CD8-positive, alpha-beta memory T cell (primary cell): ENCODE data around the gene SCYGR7. TPM values are rescaled to one million over a fixed set of nuclear protein-coding genes. Genes with fewer than 3 reads are reported as not detected.

Experiments
- CTCF ChIA-PET: fragments of 350-600 bp; sonication (Branson Sonifier 250); formaldehyde crosslinking; loops from one replicate; lab custom pipeline; 2021; ENCODE audit warnings: antibody characterized with exemption; lab: Charles Lee
- POLR2A ChIA-PET: fragments of 350-600 bp; sonication (Branson Sonifier 250); formaldehyde crosslinking; loops from one replicate; lab custom pipeline; 2021; ENCODE audit warnings: antibody characterized with exemption; lab: Charles Lee
- DNase-seq, 5 donors: peaks; one replicate each; pipeline versions ENCODE4 v3.0.0 to v3.0.0-alpha.2; 2020 to 2022; ENCODE audit warnings: mixed read lengths in 1 of 5
- H3K27ac ChIP-seq: one replicate; pipeline ENCODE4 v1.7.0; 2013; ENCODE audit warnings: low read depth, mild to moderate bottlenecking, low read length, moderate library complexity
- H3K27me3 ChIP-seq: 2 replicates; pipeline ENCODE4 v1.7.0; 2013; ENCODE audit warnings: low read length, mild to moderate bottlenecking; ENCODE audit not compliant: insufficient read depth, poor library complexity, severe bottlenecking
- H3K36me3 ChIP-seq: 2 replicates; pipeline ENCODE4 v1.7.0; 2013; ENCODE audit warnings: mild to moderate bottlenecking, low read length, moderate library complexity; ENCODE audit not compliant: insufficient read depth
- H3K4me1 ChIP-seq: 2 replicates; pipeline ENCODE4 v1.7.0; 2013; ENCODE audit warnings: mild to moderate bottlenecking, low read length, moderate library complexity; ENCODE audit not compliant: insufficient read depth
- H3K4me3 ChIP-seq: 2 replicates; pipeline ENCODE4 v1.7.0; 2013; ENCODE audit warnings: mild to moderate bottlenecking, low read length
- H3K9me3 ChIP-seq: 2 replicates; pipeline ENCODE4 v1.7.0; 2013; ENCODE audit warnings: mild to moderate bottlenecking, low read length
- H3K27ac Mint-ChIP-seq, 8 donors: one replicate each; pipeline ENCODE4 v1.8.0; 2020 to 2021; ENCODE audit warnings: mixed read lengths in 8 of 8, mild to moderate bottlenecking in 6 of 8, inconsistent platforms in 3 of 8, moderate library complexity in 3 of 8
- H3K27me3 Mint-ChIP-seq, 2 donors: one replicate each; pipeline ENCODE4 v1.8.0; 2020 to 2021; ENCODE audit warnings: mixed read lengths in 2 of 2, mild to moderate bottlenecking in 1 of 2, moderate library complexity in 1 of 2
- H3K36me3 Mint-ChIP-seq, 3 donors: one replicate each; pipeline ENCODE4 v1.8.0; 2020 to 2021; ENCODE audit warnings: mixed read lengths in 3 of 3, inconsistent platforms in 1 of 3, mild to moderate bottlenecking in 1 of 3
- H3K4me1 Mint-ChIP-seq, 3 donors: one replicate each; pipeline ENCODE4 v1.8.0; 2020 to 2021; ENCODE audit warnings: mixed read lengths in 3 of 3, inconsistent platforms in 1 of 3, mild to moderate bottlenecking in 1 of 3
- H3K4me3 Mint-ChIP-seq, 7 donors: one replicate each; pipeline ENCODE4 v1.8.0; 2020 to 2021; ENCODE audit warnings: mixed read lengths in 7 of 7, mild to moderate bottlenecking in 6 of 7, moderate library complexity in 4 of 7, inconsistent platforms in 2 of 7
- H3K9me3 Mint-ChIP-seq, 5 donors: one replicate each; pipeline ENCODE4 v1.8.0; 2020 to 2022; ENCODE audit warnings: mixed read lengths in 5 of 5, mild to moderate bottlenecking in 3 of 5, moderate library complexity in 2 of 5, inconsistent platforms in 1 of 5
- polyA plus RNA-seq: library from polyadenylated mRNA; unstranded; fragments of 300-500 nt; fragmentation: Illumina TruSeq; gene quantifications from one replicate; pipeline ENCODE4 v1.2.3, GENCODE V29; 2021
- total RNA-seq, 2 experiments: library from RNA; stranded (reverse); gene quantifications; one replicate each; pipeline ENCODE4 v1.2.3, GENCODE V29; 2021

The SCYGR7 gene
- total RNA-seq (not detected), polyA plus RNA-seq (not detected)

GRCh38 chr2:227728035-227728434 lies at the start of gene SCYGR7:
Gene SCYGR7, plus strand, starts transcription at chr2:227728335. Its CDS starts 0 bp downstream, at chr2:227728335.
- CTCF ChIA-PET, result no interaction called here
- H3K4me3 Mint-ChIP-seq, result no peak within 1 kb of the TSS

GRCh38 chr2:227684258-227684657 lies 43.9 kb upstream of the SCYGR7 start:
- H3K27me3 ChIP-seq, result no peaks in the 10 kb centered on the region
- Mint-ChIP-seq H3K4me1 (no peaks in the 10 kb centered on the region), H3K36me3 (no peaks in the 10 kb centered on the region), H3K27ac (no peak overlapping the region), H3K4me3 (no peak overlapping the region), H3K9me3 (no peaks in the 10 kb centered on the region), H3K27me3 (peaks cover 4 to 33% of the 10 kb centered on the region in 2 donors)
- CTCF ChIA-PET, result no interaction called here
- H3K4me1 ChIP-seq, result no peaks in the 10 kb centered on the region
- no peak overlapping the region for H3K4me3 ChIP-seq
- no peak overlapping the region for H3K27ac ChIP-seq
- H3K9me3 ChIP-seq, result no peaks in the 10 kb centered on the region
- no peaks in the 10 kb centered on the region for H3K36me3 ChIP-seq
- no peak for DNase-seq
- POLR2A ChIA-PET, result no interaction called here

More at GRCh38 chr2:227728035-227728434, at the start of gene SCYGR7:
- Mint-ChIP-seq H3K27ac (no peak within 1 kb of the TSS), H3K4me1 (no peaks in the 10 kb centered on the region), H3K9me3 (peaks cover 0 to under 1% (median 0%) of the 10 kb centered on the region in 5 donors), H3K27me3 (peaks cover 8 to 21% of the 10 kb centered on the region in 2 donors), H3K36me3 (no peaks in the 10 kb centered on the region)
- POLR2A ChIA-PET, result no interaction called here
- Histone ChIP-seq H3K4me1 (no peaks in the 10 kb centered on the region), H3K9me3 (no peaks in the 10 kb centered on the region), H3K27ac (no peak within 1 kb of the TSS), H3K36me3 (no peaks in the 10 kb centered on the region), H3K4me3 (no peak within 1 kb of the TSS), H3K27me3 (no peaks in the 10 kb centered on the region)
- no peak for DNase-seq

- POLR2A ChIA-PET, result no interaction called here
- H3K4me3 Mint-ChIP-seq, result no peak overlapping the region
- DNase-seq, result no peak
- CTCF ChIA-PET, result no interaction called here
- Histone ChIP-seq H3K4me3 (no peak overlapping the region), H3K27ac (no peak overlapping the region), H3K36me3 (no peaks in the 10 kb centered on the region), H3K4me1 (no peaks in the 10 kb centered on the region), H3K9me3 (no peaks in the 10 kb centered on the region), H3K27me3 (no peaks in the 10 kb centered on the region)
- H3K4me1 Mint-ChIP-seq, result no peaks in the 10 kb centered on the region
- H3K9me3 Mint-ChIP-seq, result peaks cover 0 to 1% (median 0%) of the 10 kb centered on the region in 5 donors
- H3K27me3 Mint-ChIP-seq, result peaks cover 1 to 47% of the 10 kb centered on the region in 2 donors
- H3K36me3 Mint-ChIP-seq, result no peaks in the 10 kb centered on the region
- no peak overlapping the region for H3K27ac Mint-ChIP-seq
Measured at GRCh38 chr2:227687189-227687588, 40.9 kb upstream of the SCYGR7 start.

- peaks cover 6 to 14% of the 10 kb centered on the region in 2 donors for H3K27me3 Mint-ChIP-seq
- peaks cover 0 to 10% (median 0%) of the 10 kb centered on the region in 5 donors for H3K9me3 Mint-ChIP-seq
- H3K36me3 Mint-ChIP-seq, result no peaks in the 10 kb centered on the region
- no peaks in the 10 kb centered on the region for H3K4me1 ChIP-seq
- no peak for DNase-seq
- no peaks in the 10 kb centered on the region for H3K27me3 ChIP-seq
- H3K27ac ChIP-seq, result no peak overlapping the region
- no peaks in the 10 kb centered on the region for H3K4me1 Mint-ChIP-seq
- no peak overlapping the region for H3K27ac Mint-ChIP-seq
- H3K36me3 ChIP-seq, result no peaks in the 10 kb centered on the region
- POLR2A ChIA-PET, result no interaction called here
- no peaks in the 10 kb centered on the region for H3K9me3 ChIP-seq
- H3K4me3 Mint-ChIP-seq, result no peak overlapping the region
- CTCF ChIA-PET, result no interaction called here
- H3K4me3 ChIP-seq, result no peak overlapping the region
Measured at GRCh38 chr2:227696990-227697679, 31.0 kb upstream of the SCYGR7 start.

- no peak overlapping the region for H3K4me3 Mint-ChIP-seq
Measured at GRCh38 chr2:227701556-227701955, 26.6 kb upstream of the SCYGR7 start.

GRCh38 chr2:227703280-227703732 lies 24.8 kb upstream of the SCYGR7 start:
- no peaks in the 10 kb centered on the region for H3K36me3 Mint-ChIP-seq
- no peak overlapping the region for H3K4me3 ChIP-seq
- no peak overlapping the region for H3K27ac ChIP-seq
- no peaks in the 10 kb centered on the region for H3K4me1 ChIP-seq
- ChIA-PET POLR2A (no interaction called here), CTCF (no interaction called here)
- H3K4me1 Mint-ChIP-seq, result no peaks in the 10 kb centered on the region
- H3K27me3 ChIP-seq, result no peaks in the 10 kb centered on the region
- peaks cover 5 to 32% of the 10 kb centered on the region in 2 donors for H3K27me3 Mint-ChIP-seq
- no peaks in the 10 kb centered on the region for H3K36me3 ChIP-seq
- no peak overlapping the region for H3K27ac Mint-ChIP-seq
- no peak for DNase-seq
- no peaks in the 10 kb centered on the region for H3K9me3 ChIP-seq
- H3K4me3 Mint-ChIP-seq, result no peak overlapping the region
- peaks cover 0 to 15% (median 2%) of the 10 kb centered on the region in 5 donors for H3K9me3 Mint-ChIP-seq

More at GRCh38 chr2:227701556-227701955, 26.6 kb upstream of the SCYGR7 start:
- H3K27me3 Mint-ChIP-seq, result peaks cover 8 to 32% of the 10 kb centered on the region in 2 donors
- Histone ChIP-seq H3K4me3 (no peak overlapping the region), H3K27me3 (no peaks in the 10 kb centered on the region), H3K27ac (no peak overlapping the region), H3K9me3 (no peaks in the 10 kb centered on the region), H3K36me3 (no peaks in the 10 kb centered on the region), H3K4me1 (no peaks in the 10 kb centered on the region)
- H3K36me3 Mint-ChIP-seq, result no peaks in the 10 kb centered on the region
- no peaks in the 10 kb centered on the region for H3K4me1 Mint-ChIP-seq
- peak overlapping the region in 2 of 8 donors; percentile 21 to 65 for H3K27ac Mint-ChIP-seq
- DNase-seq, result no peak
- CTCF ChIA-PET, result no interaction called here
- POLR2A ChIA-PET, result no interaction called here
- peaks cover 0 to 15% (median 2%) of the 10 kb centered on the region in 5 donors for H3K9me3 Mint-ChIP-seq

- Histone ChIP-seq H3K27me3 (no peaks in the 10 kb centered on the region), H3K27ac (no peak overlapping the region), H3K4me3 (no peak overlapping the region), H3K9me3 (no peaks in the 10 kb centered on the region), H3K4me1 (no peaks in the 10 kb centered on the region), H3K36me3 (no peaks in the 10 kb centered on the region)
- H3K9me3 Mint-ChIP-seq, result peaks cover 0 to 15% (median 2%) of the 10 kb centered on the region in 5 donors
- H3K4me3 Mint-ChIP-seq, result no peak overlapping the region
- no peak for DNase-seq
- POLR2A ChIA-PET, result no interaction called here
- H3K36me3 Mint-ChIP-seq, result no peaks in the 10 kb centered on the region
- H3K27me3 Mint-ChIP-seq, result peaks cover 5 to 32% of the 10 kb centered on the region in 2 donors
- H3K4me1 Mint-ChIP-seq, result no peaks in the 10 kb centered on the region
- CTCF ChIA-PET, result no interaction called here
- no peak overlapping the region for H3K27ac Mint-ChIP-seq
Measured at GRCh38 chr2:227703961-227704360, 24.2 kb upstream of the SCYGR7 start.

- Mint-ChIP-seq H3K27ac (no peak overlapping the region), H3K36me3 (no peaks in the 10 kb centered on the region), H3K27me3 (peaks cover 8 to 30% of the 10 kb centered on the region in 2 donors), H3K9me3 (peaks cover 0 to 10% (median 2%) of the 10 kb centered on the region in 5 donors), H3K4me1 (no peaks in the 10 kb centered on the region), H3K4me3 (no peak overlapping the region)
- CTCF ChIA-PET, result no interaction called here
- H3K36me3 ChIP-seq, result no peaks in the 10 kb centered on the region
- no peak for DNase-seq
- no peak overlapping the region for H3K4me3 ChIP-seq
- no peaks in the 10 kb centered on the region for H3K4me1 ChIP-seq
- no peaks in the 10 kb centered on the region for H3K9me3 ChIP-seq
- POLR2A ChIA-PET, result no interaction called here
- H3K27ac ChIP-seq, result no peak overlapping the region
- H3K27me3 ChIP-seq, result no peaks in the 10 kb centered on the region
Measured at GRCh38 chr2:227706859-227707258, 21.3 kb upstream of the SCYGR7 start.
